Activated T-cell treated with anti-CD3 and anti-CD28 coated beads for 24 hours (primary cell): ENCODE data around the gene KCNAB1.
"Not testable (repeated sequence)": the region's sequence is repeated elsewhere in the genome, so short reads cannot be mapped to it uniquely, and the experiment has no call there.

ENCODE experiments used
- DNase-seq: peaks from one replicate; pipeline ENCODE4 v3.0.0-alpha.2; 2020; ENCODE audit warnings: low read depth

The KCNAB1 gene

DNA sequence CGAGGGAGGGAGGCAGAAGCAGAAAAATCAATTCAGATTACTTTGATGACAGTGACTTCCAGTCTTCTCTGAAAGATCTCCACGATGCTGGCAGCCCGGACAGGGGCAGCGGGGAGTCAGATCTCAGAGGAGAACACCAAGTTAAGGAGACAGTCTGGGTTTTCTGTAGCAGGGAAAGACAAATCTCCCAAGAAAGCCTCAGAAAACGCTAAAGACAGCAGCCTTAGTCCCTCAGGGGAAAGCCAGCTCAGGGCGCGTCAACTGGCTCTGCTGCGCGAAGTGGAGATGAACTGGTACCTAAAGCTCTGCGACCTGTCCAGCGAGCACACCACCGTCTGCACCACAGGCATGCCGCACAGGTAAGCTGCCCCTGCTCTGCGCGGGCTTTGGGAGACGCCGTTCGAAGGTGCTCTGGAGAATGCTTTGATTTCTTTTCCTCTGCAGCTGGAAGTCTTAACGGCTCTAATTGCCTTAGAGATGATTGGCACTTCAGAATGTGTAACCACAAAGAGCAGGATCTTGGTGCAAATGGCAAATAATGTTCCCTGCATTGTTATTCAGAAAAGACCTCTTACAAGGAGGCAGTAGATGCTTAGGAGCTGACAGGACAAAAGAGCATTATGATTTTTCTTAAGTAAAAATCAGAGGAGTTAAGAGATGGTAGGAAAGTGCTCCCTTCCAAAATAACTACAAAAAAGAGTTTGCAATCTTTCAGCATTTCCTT, at the start of gene KCNAB1:
Gene KCNAB1, plus strand, starts transcription at position 51 of the 724 bp plus-strand sequence.
- DNase-seq, result no peak

GRCh38 chr3:156071031-156071430, 49.3 kb upstream of the KCNAB1 start:
- no peak for DNase-seq

- not testable (repeated sequence) for DNase-seq
Observed at GRCh38 chr3:156072950-156073657, 47.3 kb upstream of the KCNAB1 start.

DNA sequence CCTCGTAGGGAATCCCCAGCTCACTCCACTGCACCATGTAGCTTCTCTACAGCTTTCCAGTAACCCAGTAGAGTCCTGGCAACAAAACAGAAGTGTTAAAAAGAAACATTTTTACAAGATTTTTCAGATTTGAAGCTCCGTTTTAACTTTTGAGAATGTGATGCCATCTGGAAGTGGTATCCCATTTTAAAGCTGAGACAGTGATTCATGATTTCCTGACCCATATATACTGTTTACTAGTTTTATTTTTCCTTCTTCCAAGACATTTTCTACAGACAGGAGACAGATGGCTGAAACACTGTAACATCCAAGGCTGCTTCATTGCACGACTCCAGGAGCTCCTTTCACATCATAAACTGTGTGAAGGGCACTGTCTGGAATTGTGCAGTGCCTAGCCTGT, 30.3 kb upstream of the KCNAB1 start:
- no peak for DNase-seq

DNA sequence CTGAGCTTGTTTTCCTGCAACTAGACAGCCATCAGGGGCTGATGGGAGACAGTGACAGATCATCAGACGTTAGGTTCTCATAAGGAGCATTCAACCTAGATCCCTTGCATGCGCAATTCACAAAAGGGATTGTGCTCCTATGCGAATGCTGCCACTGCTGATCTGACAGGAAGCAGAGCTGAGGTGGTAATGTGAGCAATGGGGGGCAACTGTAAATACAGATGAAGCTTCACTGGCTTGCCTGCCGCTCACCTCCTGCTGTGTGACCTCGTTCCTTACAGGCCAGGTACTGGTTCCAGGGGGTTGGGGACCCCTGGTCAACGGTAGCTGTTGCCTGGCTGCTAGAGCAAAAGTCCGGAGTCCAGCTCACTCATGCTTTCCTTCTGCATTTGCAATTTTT, 26.4 kb upstream of the KCNAB1 start:
- DNase-seq, result no peak

- DNase-seq, result no peak
Observed at GRCh38 chr3:156094391-156094790, 26.0 kb upstream of the KCNAB1 start.

- not testable (repeated sequence) for DNase-seq
Observed at GRCh38 chr3:156095652-156096051, 24.7 kb upstream of the KCNAB1 start.

- DNase-seq, result no peak
Observed at GRCh38 chr3:156098437-156099035, 21.8 kb upstream of the KCNAB1 start.

DNA sequence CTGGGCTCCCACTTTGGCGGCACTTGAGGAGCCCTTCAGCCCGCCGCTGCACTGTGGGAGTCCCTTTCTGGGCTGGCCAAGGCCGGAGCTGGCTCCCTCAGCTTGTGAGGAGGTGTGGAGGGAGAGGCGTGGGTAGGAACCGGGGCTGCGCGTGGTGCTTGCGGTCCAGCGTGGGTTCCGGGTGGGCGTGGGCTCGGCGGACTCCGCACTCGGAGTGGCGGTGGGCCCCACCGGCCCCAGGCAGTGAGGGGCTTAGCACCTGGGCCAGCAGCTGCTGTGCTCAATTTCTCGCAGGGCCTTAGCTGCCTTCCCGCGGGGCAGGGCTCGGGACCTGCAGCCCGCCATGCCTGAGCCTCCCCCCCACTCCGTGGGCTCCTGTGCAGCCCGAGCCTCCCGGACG, 21.0 kb upstream of the KCNAB1 start:
- DNase-seq, result not testable (repeated sequence)

DNA sequence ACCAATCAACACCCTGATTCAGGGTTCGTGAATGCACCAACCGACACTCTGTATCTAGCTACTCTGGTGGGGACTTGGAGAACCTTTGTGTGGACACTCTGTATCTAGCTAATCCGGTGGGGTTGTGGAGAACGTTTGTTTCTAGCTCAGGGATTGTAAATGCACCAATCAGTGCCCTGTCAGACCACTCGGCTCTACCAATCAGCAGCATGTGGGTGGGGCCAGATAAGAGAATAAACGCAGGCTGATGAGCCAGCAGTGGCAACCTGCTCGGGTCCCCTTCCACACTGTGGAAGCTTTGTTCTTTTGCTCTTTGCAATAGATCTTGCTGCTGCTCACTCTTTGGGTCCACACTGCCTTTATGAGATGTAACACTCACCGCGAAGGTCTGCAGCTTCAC, 20.4 kb upstream of the KCNAB1 start:
- DNase-seq, result not testable (repeated sequence)

- DNase-seq, result no peak
Observed at GRCh38 chr3:156102267-156102931, 18.0 kb upstream of the KCNAB1 start.

GRCh38 chr3:156106721-156107373, 13.5 kb upstream of the KCNAB1 start:
- no peak for DNase-seq

- no peak for DNase-seq
Observed at GRCh38 chr3:156107504-156107903, 12.9 kb upstream of the KCNAB1 start.

- no peak for DNase-seq
Observed at GRCh38 chr3:156108616-156109015, 11.8 kb upstream of the KCNAB1 start.

GRCh38 chr3:156109989-156110388, 10.4 kb upstream of the KCNAB1 start:
- DNase-seq, result no peak

- no peak for DNase-seq
Observed at GRCh38 chr3:156126467-156126866, 6.1 kb downstream of the KCNAB1 start.

- no peak for DNase-seq
Observed at GRCh38 chr3:156131241-156131640, 10.9 kb downstream of the KCNAB1 start.

GRCh38 chr3:156131799-156132198, 11.4 kb downstream of the KCNAB1 start:
- DNase-seq, result no peak

DNA sequence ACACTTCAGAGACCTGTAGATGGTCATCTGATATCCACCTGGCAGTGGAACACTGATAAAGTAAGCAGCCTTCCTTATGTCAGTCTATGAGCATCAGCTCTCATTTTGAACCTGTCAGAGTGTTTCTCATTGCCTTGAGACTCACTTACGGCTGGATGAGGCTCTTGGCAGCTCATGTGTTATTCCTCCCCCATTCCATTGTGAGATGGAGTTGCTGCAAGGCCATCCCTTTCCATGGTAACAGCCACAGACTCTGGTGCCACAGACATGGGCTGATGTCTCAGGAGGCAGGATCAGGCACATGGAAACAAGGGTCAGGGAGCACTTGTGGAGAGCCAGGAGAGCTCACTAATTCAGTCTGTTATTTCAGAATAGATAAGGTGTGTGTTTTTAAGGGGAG, 11.9 kb downstream of the KCNAB1 start:
- DNase-seq, result no peak

DNA sequence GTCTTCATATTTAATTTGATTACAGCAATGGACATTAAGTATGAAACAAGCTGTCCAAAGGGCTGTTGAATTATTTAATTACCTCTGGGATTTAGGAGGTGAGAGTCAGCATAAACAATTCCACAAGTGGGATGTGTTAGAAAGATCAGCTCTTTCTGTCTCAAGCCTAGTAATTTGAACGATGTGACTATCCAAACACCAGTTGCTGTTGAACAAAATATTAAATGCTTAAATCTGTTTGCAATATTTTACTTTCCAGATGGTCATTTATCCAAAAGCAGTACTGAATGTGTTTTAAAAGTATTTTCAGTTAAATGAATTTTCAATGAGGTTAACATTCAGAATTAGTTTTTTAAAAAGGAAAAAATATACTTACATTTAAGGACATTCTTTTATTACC, 12.7 kb downstream of the KCNAB1 start:
- no peak for DNase-seq

GRCh38 chr3:156135921-156136638, 15.7 kb downstream of the KCNAB1 start:
- DNase-seq, result no peak
